Measurements from ENCODE around the gene BARX2. TPM values are rescaled to one million over a fixed set of nuclear protein-coding genes. Genes with fewer than 3 reads are reported as not detected.

Gene BARX2
- total RNA-seq, 1 experiment from 2014 or later, result 0.47 TPM

GRCh38 chr11:129402206-129403171 lies 26.8 kb downstream of the BARX2 start:
- CTCF ChIA-PET, result interaction anchor here (0.5 kb wide), 1 partner anchor 391 kb away, joined by 7 read pairs; no protein-coding TSS in a partner anchor
- no peaks in the 10 kb centered on the region for H3K9me3 ChIP-seq (ENCODE audit: low read length)
- no peak overlapping the region for H3K4me2 ChIP-seq (ENCODE audit: low read length)
- no peak overlapping the region for H3K4me3 ChIP-seq (ENCODE audit: low read length)
- BruUV-seq (replicated peaks), result no TSS peak
- no peaks in the 10 kb centered on the region for H3K9me2 ChIP-seq (replicated peaks; ENCODE audit: low read length)
- intact Hi-C loops (cut with micrococcal nuclease), result no loop called here
- no peaks in the 10 kb centered on the region for H3K36me3 ChIP-seq (ENCODE audit: low read depth, low read length)
- TF ChIP-seq EZH2phosphoT487 (IDR thresholded peaks at IDR 0.05; ENCODE audit: borderline replicate concordance, low read length) (no peak), EZH2 (IDR thresholded peaks at IDR 0.05; ENCODE audit: low read length, unreplicated experiment) (no peak), CTCF (conservative IDR thresholded peaks at IDR 0.05; ENCODE audit: low read depth, low read length) (no peak)
- H2AFZ ChIP-seq (ENCODE audit: low read length), result no peak overlapping the region
- H3K9ac ChIP-seq (ENCODE audit: low read length), result no peak overlapping the region
- no peaks in the 10 kb centered on the region for H3K79me2 ChIP-seq (ENCODE audit: low read length)
- no peak for ATAC-seq
- no peaks in the 10 kb centered on the region for H3F3A ChIP-seq (ENCODE audit: low read length, unreplicated experiment)
- peaks cover 94% of the 10 kb centered on the region for H3K27me3 ChIP-seq (ENCODE audit: low read length)
- no peak overlapping the region for H3K27ac ChIP-seq (ENCODE audit: low read length)
- no peaks in the 10 kb centered on the region for H4K20me1 ChIP-seq (ENCODE audit: low read length)
- peak; percentile 32 for DNase-seq
- no peaks in the 10 kb centered on the region for H3K4me1 ChIP-seq (ENCODE audit: insufficient read depth, low read length)
- POLR2A ChIA-PET (ENCODE audit: unreplicated experiment), result interaction anchor here (0.6 kb wide), 1 partner anchor 156 kb away, joined by 5 read pairs; no protein-coding TSS in a partner anchor

GRCh38 chr11:129404731-129405130 lies 29.1 kb downstream of the BARX2 start:
- Histone ChIP-seq H3K4me1 (ENCODE audit: insufficient read depth, low read length) (no peaks in the 10 kb centered on the region), H3K9ac (ENCODE audit: low read length) (no peak overlapping the region), H3K36me3 (ENCODE audit: low read depth, low read length) (no peaks in the 10 kb centered on the region), H2AFZ (ENCODE audit: low read length) (no peak overlapping the region), H3K9me3 (ENCODE audit: low read length) (no peaks in the 10 kb centered on the region), H3K79me2 (ENCODE audit: low read length) (no peaks in the 10 kb centered on the region), H3F3A (ENCODE audit: low read length, unreplicated experiment) (no peaks in the 10 kb centered on the region), H3K27ac (ENCODE audit: low read length) (no peak overlapping the region), H3K9me2 (replicated peaks; ENCODE audit: low read length) (no peaks in the 10 kb centered on the region), H4K20me1 (ENCODE audit: low read length) (no peaks in the 10 kb centered on the region), H3K27me3 (ENCODE audit: low read length) (peaks cover 92% of the 10 kb centered on the region), H3K4me2 (ENCODE audit: low read length) (no peak overlapping the region), H3K4me3 (ENCODE audit: low read length) (no peak overlapping the region)
- TF ChIP-seq EZH2 (IDR thresholded peaks at IDR 0.05; ENCODE audit: low read length, unreplicated experiment), result no peak
- TF ChIP-seq EZH2phosphoT487 (IDR thresholded peaks at IDR 0.05; ENCODE audit: borderline replicate concordance, low read length), result no peak
- TF ChIP-seq CTCF (conservative IDR thresholded peaks at IDR 0.05; ENCODE audit: low read depth, low read length), result no peak
- no peak for DNase-seq
- no TSS peak for BruUV-seq (replicated peaks)
- intact Hi-C loops (cut with micrococcal nuclease), result no loop called here
- no peak for ATAC-seq
- ChIA-PET POLR2A (ENCODE audit: unreplicated experiment) (no interaction called here), CTCF (no interaction called here)

All from PC-3 (cell line).